ENCODE data around the gene SMCO4. TPM values are rescaled to one million over a fixed set of nuclear protein-coding genes. Genes with fewer than 3 reads are reported as not detected.
"Not testable (repeated sequence)": the region's sequence is repeated elsewhere in the genome, so short reads cannot be mapped to it uniquely, and the experiment has no call there.

The SMCO4 gene, protein sequence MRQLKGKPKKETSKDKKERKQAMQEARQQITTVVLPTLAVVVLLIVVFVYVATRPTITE
- total RNA-seq, result 10 to 100 TPM; 11.6 to 11.7 TPM
- long read RNA-seq, donor 1, partial matches to known transcripts, result 0 of 5 reads
- long read RNA-seq, donor 1, other reads (novel, unspliced or antisense), result 2 of 5 reads
- long read RNA-seq, donor 2, transcript SMCO4-201 (3 exons, 1,104 nt), result major isoform, 6 of 10 reads
- long read RNA-seq, donor 2, partial matches to known transcripts, result 0 of 10 reads
- long read RNA-seq, donor 2, other reads (novel, unspliced or antisense), result 4 of 10 reads

DNA sequence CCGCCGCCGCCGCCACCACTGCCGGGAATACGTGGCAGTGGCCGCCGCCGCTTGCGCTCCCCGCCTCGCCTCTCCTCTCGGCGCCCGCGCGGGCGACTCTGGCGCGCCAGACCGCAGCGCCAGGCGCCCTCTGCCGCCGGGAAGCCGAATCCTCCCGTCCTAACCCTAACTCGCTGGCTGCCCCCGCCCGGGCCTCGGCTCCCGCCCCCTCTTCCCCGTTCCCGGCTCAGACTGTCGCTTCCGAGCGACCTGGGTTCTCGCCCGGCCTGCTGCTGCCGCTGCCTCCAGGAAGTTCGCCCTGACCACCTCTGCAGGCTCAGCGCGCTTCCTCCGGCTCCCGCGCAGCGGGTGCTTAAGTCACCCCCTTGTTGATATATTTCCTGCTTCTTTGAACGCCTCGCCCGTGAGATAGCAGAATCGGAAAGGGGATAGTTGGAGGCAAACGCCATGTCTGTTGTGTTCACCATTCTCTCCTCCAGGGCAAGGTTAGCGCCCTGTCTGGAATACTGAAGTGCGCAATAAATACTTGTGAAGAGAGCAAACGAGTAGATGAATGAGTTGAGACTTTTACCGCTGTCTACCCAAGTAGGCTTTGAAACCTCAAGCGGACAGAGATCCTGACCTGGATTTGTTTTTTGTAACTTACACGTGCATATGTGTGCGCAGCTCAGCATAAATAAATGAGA is at the start of gene SMCO4:
TSS of gene SMCO4 (minus strand) at position 100 of the 686 bp plus-strand sequence. CDS start 64,202 bp downstream, outside the sequence.
- intact Hi-C loops (cut with DNase I), result loop anchor here in 1 of 2 donors (10.0 kb wide), 1 partner anchor 309 kb away; no protein-coding TSS in a partner anchor
- DNase-seq (ENCODE audit: low spot score), result peak; percentile 96

GRCh38 chr11:93591247-93591898 is 48.2 kb upstream of the SMCO4 start:
- intact Hi-C loops (cut with DNase I), result no loop called here
- DNase-seq (ENCODE audit: low spot score), result no peak

DNA sequence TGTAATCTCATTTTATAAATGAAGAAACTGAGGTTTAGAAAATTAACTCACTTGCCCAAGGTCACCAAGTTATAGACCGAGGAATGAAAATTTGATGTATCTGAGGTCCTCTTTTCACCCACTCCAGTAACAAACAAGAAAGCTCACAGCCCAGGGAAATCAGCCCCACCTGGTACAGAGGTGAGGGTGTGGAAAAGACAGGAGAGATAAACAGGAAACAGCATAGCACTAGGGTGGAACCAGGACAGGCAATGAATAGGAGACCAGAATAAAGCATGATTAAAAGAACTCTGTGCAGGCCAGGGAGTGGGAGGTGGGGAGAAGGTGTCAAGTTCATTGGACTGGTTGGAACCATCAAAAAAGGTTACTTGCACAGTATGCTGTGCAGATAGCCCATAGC is 46.2 kb upstream of the SMCO4 start:
- DNase-seq (ENCODE audit: low spot score), result no peak
- intact Hi-C loops (cut with DNase I), result no loop called here

GRCh38 chr11:93587858-93588581 is 44.8 kb upstream of the SMCO4 start:
- intact Hi-C loops (cut with DNase I), result no loop called here
- no peak for DNase-seq (ENCODE audit: low spot score)

GRCh38 chr11:93587425-93587824 is 44.2 kb upstream of the SMCO4 start:
- intact Hi-C loops (cut with DNase I); DNase-seq (ENCODE audit: low spot score): not testable (repeated sequence)

DNA sequence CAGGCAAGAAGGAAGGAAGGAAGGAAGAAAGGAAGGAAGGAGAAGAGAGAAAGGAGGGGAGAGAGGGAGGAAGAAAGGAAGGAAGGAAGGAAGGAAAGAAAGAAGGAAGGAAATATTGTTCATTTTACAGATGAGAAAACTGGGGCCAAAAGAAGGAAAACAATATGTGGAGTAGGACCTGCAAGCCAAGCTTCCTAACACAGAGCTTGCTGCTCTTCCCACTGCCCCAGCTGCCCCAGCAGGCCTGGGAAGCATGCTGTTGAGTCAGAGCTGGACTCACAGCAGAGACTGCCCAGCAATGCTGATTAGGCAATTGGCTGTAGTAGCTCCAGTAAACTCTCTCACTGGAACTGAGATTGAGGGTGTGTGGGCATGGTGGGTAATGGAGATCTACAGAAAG is 42.6 kb upstream of the SMCO4 start:
- no peak for DNase-seq (ENCODE audit: low spot score)
- intact Hi-C loops (cut with DNase I), result no loop called here

DNA sequence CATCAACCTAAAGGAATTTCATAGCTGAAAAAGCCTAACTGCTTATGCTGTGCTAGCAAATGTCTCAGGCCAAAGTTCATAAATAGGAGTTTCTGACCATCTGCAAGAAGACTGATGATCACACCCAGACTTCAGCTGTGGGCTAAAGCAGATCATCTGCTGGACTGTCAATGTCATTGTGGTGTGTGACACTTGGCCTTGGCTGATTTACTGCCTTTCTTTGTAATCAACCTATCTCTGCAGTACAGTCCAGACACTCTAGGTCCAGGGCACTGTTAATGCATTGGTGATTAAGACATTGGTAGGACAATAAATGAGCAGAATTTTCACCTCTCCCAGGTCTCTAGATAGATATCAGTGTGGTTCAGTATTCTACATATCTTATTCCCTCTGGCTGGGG is 40.3 kb upstream of the SMCO4 start:
- no peak for DNase-seq (ENCODE audit: low spot score)
- intact Hi-C loops (cut with DNase I), result no loop called here

- intact Hi-C loops (cut with DNase I), result no loop called here
- DNase-seq (ENCODE audit: low spot score), result no peak
Measured at GRCh38 chr11:93579187-93579751, 36.1 kb upstream of the SMCO4 start.

GRCh38 chr11:93577286-93577685 is 34.1 kb upstream of the SMCO4 start:
- intact Hi-C loops (cut with DNase I), result no loop called here
- DNase-seq (ENCODE audit: low spot score), result no peak

GRCh38 chr11:93576870-93577269 is 33.7 kb upstream of the SMCO4 start:
- peak; percentile 82 for DNase-seq (ENCODE audit: low spot score)
- intact Hi-C loops (cut with DNase I), result not testable (repeated sequence)

DNA sequence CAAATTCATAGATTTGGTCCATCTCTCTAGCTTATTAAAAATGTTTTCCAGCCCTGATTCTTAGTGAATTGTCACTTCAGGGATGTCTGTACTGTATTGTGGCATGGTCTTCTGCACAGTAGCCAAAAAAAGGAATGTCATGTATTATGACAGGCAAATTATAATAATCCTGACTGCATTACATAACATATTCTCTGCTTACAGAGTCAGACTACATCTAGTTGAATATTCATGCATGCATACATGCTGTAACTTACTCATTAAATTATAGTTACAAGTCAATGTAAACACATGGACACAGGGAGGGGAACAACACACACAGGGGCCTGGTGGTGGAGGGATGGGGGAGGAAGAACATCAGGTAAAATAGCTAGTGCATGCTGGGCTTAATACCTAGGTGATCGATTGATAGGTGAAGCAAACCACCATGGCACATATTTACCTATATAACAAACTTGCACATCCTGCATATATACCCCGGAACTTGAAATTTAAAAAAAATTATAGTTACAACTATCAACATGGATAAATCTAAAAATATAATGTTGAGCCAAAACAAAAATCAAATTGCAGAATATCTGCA is 31.5 kb upstream of the SMCO4 start:
- no peak for DNase-seq (ENCODE audit: low spot score)
- intact Hi-C loops (cut with DNase I), result no loop called here

DNA sequence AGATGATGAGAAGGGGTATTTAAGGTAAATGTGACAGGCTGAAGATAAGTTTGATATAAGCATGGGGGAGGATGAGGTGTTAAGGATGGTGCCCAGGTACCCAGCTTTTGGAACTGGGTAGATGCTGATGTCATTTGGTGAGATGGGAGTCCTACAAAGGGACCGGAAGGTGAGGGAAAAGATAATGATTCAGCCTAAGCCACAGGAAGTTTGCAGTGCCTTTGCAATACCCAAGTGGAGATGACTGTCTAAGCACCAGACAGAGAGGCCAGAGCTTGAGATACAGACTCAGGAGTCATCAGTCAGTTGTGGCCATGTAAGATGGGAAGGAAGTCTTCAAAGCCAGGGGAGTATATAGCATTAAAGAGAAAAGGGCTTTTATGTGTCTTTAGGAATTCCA is 30.0 kb upstream of the SMCO4 start:
- intact Hi-C loops (cut with DNase I), result no loop called here
- DNase-seq (ENCODE audit: low spot score), result no peak

GRCh38 chr11:93572621-93573020 is 29.4 kb upstream of the SMCO4 start:
- intact Hi-C loops (cut with DNase I), result no loop called here
- no peak for DNase-seq (ENCODE audit: low spot score)

GRCh38 chr11:93572171-93572570 is 29.0 kb upstream of the SMCO4 start:
- intact Hi-C loops (cut with DNase I), result no loop called here
- no peak for DNase-seq (ENCODE audit: low spot score)

DNA sequence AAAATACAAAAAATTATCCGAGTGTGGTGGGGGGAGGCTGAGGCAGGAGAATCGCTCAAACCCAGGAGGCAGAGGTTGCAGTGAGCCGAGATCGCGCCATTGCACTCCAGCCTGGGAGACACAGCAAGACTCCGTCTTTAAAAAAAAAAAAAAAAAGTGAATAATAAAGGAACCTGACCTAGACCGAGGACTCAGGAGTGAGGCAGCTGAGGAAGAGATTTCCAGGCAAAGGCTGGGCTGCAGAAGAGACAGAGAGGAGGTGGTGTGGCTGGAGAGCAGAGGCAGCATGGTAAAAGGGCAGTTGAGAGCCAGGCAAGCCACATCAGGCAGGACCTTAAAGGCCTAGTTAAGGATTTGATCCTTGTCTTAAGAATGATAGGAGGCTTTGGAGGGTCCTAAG is 28.4 kb upstream of the SMCO4 start:
- DNase-seq (ENCODE audit: low spot score), result no peak
- intact Hi-C loops (cut with DNase I), result no loop called here

DNA sequence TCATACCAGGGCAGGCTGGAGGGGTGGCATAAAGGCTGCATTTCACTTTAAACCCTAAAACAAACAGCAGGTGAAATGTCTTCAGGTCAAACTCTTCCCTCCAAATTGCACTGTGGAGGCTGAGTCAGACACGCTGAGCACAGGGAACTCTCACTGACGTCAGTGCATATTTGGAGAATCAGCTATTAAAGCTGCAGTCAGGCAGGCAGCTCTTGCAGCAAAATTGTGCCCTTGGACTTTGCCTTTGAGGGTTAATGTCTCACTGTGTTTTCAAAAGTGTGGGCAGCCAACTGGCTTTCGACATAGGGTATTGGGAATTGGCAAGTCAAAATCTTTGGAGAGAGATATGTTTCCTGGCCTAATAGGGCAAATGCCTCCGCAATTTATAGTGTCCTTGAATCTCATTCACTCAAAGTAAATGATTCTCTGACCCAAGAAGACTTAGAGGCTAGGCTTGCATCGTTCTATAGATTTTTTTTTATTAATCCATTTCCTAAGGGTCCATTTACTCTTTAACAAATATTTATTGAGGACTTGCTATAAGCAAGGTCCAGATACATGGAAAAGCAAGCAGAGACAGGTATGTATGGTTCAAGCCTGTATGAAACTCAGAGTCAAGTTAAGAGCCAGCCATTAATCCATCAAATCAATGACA is 27.7 kb upstream of the SMCO4 start:
- intact Hi-C loops (cut with DNase I), result no loop called here
- no peak for DNase-seq (ENCODE audit: low spot score)

GRCh38 chr11:93569496-93569895 is 26.3 kb upstream of the SMCO4 start:
- no peak for DNase-seq (ENCODE audit: low spot score)
- intact Hi-C loops (cut with DNase I), result no loop called here

DNA sequence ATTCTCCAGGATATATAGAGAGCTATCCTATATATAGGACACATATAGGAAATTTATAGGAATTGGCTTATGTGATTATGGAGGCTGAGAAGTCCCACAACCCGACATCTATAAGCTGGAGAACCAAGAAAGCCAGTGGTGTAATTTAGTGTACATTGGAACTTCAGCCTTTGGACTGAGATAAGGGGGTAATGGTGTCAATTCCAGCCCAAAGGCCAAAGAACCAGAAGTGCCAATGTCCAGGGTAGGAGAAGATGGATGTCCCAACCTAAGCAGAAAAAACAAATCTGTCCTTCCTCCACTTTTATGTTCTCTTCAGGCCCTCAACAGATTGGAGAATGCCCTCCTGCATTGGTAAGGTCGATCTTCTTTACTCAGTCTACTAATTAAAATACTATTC is 25.5 kb upstream of the SMCO4 start:
- intact Hi-C loops (cut with DNase I), result no loop called here
- DNase-seq (ENCODE audit: low spot score), result no peak

GRCh38 chr11:93567401-93567895 is 24.3 kb upstream of the SMCO4 start:
- peak; percentile 86 for DNase-seq (ENCODE audit: low spot score)
- intact Hi-C loops (cut with DNase I), result no loop called here
